ENCODE data around the gene ZNF398. TPM values are rescaled to one million over a fixed set of nuclear protein-coding genes. Genes with fewer than 3 reads are reported as not detected.

The ZNF398 gene
- total and polyA plus RNA-seq, 9 of the 15 experiments (the other 6 are each of a cell fraction or from before 2014, with no cell fraction given): 4.0 to 18.6 (median 10.4) TPM

DNA sequence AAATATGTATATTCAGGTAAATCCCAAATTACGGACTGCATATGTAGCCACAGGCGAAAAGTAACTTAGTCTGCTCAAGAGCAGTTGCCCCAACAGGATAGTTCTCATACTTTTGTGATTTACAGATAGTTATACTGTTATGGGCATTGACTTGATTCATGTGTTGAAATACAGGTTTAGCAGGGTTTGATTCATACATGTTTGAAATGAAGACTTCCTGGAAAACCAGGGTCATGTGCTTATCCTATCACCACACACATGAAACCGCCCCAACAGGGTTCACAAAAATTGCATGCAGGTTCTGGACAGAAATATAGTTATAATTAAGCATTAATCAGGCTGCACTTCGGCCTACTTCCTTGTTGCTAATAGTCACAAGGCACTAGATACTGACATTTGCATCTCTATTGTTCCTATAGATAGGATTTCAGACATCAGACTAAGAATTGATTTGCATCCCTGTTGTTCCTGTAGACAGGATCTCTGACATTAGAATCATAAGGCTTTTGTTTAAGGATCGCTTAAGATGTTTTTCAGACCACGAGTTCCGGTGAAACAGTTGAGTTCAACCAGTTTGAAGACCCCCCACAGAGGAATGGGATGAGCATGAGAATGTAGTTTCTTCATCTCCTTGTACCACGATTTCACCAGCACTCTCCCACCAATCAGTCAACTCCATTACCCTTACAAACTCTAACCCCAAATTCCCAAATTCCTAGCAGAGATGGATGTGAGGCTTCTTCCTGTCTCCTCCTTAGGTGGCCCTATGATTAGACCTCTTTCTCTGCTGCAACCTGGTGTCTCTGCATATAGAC lies 2.0 kb upstream of the ZNF398 start:
- DNase-seq (ENCODE audit: extremely low read depth in 1 of 4, low spot score in 3 of 4) (peak in 2 of 4 experiments; percentile 39 to 55), ATAC-seq (no peak), FAIRE-seq (no peak)
- Histone ChIP-seq H2AFZ (ENCODE audit: low read depth, low read length) (peak overlapping the region; percentile 45), H3K4me1 (replicated peaks in 1 of 2; ENCODE audit: control insufficient read depth in 2 of 2, insufficient read depth in 2 of 2, low read length in 2 of 2) (peaks cover 16 to 40% of the 10 kb centered on the region in 2 experiments; a peak in 3 of 5 replicates), H3K4me2 (ENCODE audit: insufficient read depth, low read length) (peak overlapping the region; percentile 82), H3K79me2 (ENCODE audit: control insufficient read depth, insufficient read depth, low read length) (peaks cover 40% of the 10 kb centered on the region), H4K20me1 (replicated peaks; ENCODE audit: control insufficient read depth, insufficient read depth, low read length) (0 out of 2 replicates have a peak, but pooled peaks cover 4% of the 10 kb centered on the region), H3K27me3 (ENCODE audit: control insufficient read depth in 2 of 2, insufficient read depth in 2 of 2, low read length in 2 of 2) (no peaks in the 10 kb centered on the region), H3K36me3 (ENCODE audit: control insufficient read depth, insufficient read depth, low read length) (peaks cover 5% of the 10 kb centered on the region; the same call in 2 of the 3 replicates), H3K9me1 (ENCODE audit: control insufficient read depth, insufficient read depth, low read length) (no peaks in the 10 kb centered on the region), H3K27ac (ENCODE audit: extremely low read depth, low read depth, low read length) (peak overlapping the region; percentile 82; the same call in 2 of the 3 replicates), H3K9me3 (replicated peaks; ENCODE audit: control insufficient read depth, insufficient read depth, low read depth, low read length) (no peaks in the 10 kb centered on the region), H3K4me3 (no peak overlapping the region), H3K9ac (ENCODE audit: insufficient read depth in 1 of 2, low read depth in 2 of 2, low read length in 2 of 2) (peak overlapping the region; percentile 5 to 94; a peak in 2 of 4 replicates)
- intact Hi-C loops (cut with micrococcal nuclease): loop anchor here (5.0 kb wide), 1 partner anchor 158 kb away; no protein-coding TSS in a partner anchor
- in situ Hi-C loops (cut with MboI): no loop called here
- 46% methylated on average over 8 of the region's 8 CpGs for WGBS (ENCODE audit: insufficient coverage, low coverage, missing lambda C conversion rate)
- BruUV-seq (replicated peaks): no TSS peak
- CTCF ChIA-PET (ENCODE audit: low intra/inter-chr PET ratio): no interaction called here
- POLR2A ChIA-PET: interaction anchor here (0.8 to 3.4 kb wide), 4 partner anchors 10 to 93 kb away, joined by 3 to 34 read pairs (median 4); partner anchors contain the start of gene ZNF425
- TF ChIP-seq DPF2 (IDR thresholded peaks at IDR 0.05): 0 out of 2 replicates have a peak, but pooled peaks have one; percentile 18
- TF ChIP-seq EP400 (IDR thresholded peaks at IDR 0.05): peak; percentile 31; the same call in 1 of the 2 replicates
- no peak for TF ChIP-seq CREB1 (IDR thresholded peaks at IDR 0.05)
- TF ChIP-seq CREB1 (CRISPR knock-in tag; IDR thresholded peaks at IDR 0.05): no peak
- TF ChIP-seq, protein P1, sequence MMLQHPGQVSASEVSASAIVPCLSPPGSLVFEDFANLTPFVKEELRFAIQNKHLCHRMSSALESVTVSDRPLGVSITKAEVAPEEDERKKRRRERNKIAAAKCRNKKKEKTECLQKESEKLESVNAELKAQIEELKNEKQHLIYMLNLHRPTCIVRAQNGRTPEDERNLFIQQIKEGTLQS (IDR thresholded peaks at IDR 0.05): peak; percentile 40
- TF ChIP-seq, protein P1 (CRISPR knock-in tag; conservative IDR thresholded peaks at IDR 0.05): no peak
- TF ChIP-seq MEIS2 (IDR thresholded peaks at IDR 0.05; ENCODE audit: partially characterized antibody): peak; percentile 18
- no peak for TF ChIP-seq NRF1 (conservative IDR thresholded peaks at IDR 0.05 in 1 of 2, IDR thresholded peaks at IDR 0.05 in 1 of 2)
- no peak for TF ChIP-seq KLF10 (CRISPR knock-in tag; IDR thresholded peaks at IDR 0.05)
- 0 out of 2 replicates have a peak, but pooled peaks have one; percentile 57 for TF ChIP-seq FOSL1 (tag; conservative IDR thresholded peaks at IDR 0.05)
- TF ChIP-seq, protein P2, sequence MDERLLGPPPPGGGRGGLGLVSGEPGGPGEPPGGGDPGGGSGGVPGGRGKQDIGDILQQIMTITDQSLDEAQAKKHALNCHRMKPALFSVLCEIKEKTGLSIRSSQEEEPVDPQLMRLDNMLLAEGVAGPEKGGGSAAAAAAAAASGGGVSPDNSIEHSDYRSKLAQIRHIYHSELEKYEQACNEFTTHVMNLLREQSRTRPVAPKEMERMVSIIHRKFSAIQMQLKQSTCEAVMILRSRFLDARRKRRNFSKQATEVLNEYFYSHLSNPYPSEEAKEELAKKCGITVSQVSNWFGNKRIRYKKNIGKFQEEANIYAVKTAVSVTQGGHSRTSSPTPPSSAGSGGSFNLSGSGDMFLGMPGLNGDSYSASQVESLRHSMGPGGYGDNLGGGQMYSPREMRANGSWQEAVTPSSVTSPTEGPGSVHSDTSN (CRISPR knock-in tag; IDR thresholded peaks at IDR 0.05; ENCODE audit: low read depth): no peak
- TF ChIP-seq, protein P2 (tag; conservative IDR thresholded peaks at IDR 0.05; ENCODE audit: low read depth): 0 out of 2 replicates have a peak, but pooled peaks have one; percentile 10
- peak; percentile 4; the same call in 1 of the 2 replicates for TF ChIP-seq POLR2AphosphoS5 (IDR thresholded peaks at IDR 0.05; ENCODE audit: control insufficient read depth, insufficient read depth, low read depth, low read length)
- TF ChIP-seq SOX6 (IDR thresholded peaks at IDR 0.05): 0 out of 2 replicates have a peak, but pooled peaks have one; percentile 17
- TF ChIP-seq, protein P3, sequence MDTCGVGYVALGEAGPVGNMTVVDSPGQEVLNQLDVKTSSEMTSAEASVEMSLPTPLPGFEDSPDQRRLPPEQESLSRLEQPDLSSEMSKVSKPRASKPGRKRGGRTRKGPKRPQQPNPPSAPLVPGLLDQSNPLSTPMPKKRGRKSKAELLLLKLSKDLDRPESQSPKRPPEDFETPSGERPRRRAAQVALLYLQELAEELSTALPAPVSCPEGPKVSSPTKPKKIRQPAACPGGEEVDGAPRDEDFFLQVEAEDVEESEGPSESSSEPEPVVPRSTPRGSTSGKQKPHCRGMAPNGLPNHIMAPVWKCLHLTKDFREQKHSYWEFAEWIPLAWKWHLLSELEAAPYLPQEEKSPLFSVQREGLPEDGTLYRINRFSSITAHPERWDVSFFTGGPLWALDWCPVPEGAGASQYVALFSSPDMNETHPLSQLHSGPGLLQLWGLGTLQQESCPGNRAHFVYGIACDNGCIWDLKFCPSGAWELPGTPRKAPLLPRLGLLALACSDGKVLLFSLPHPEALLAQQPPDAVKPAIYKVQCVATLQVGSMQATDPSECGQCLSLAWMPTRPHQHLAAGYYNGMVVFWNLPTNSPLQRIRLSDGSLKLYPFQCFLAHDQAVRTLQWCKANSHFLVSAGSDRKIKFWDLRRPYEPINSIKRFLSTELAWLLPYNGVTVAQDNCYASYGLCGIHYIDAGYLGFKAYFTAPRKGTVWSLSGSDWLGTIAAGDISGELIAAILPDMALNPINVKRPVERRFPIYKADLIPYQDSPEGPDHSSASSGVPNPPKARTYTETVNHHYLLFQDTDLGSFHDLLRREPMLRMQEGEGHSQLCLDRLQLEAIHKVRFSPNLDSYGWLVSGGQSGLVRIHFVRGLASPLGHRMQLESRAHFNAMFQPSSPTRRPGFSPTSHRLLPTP (IDR thresholded peaks at IDR 0.05; ENCODE audit: borderline replicate concordance, extremely low read depth, insufficient read length): no peak

Measured in K562 (cell line).